ENCODE data around the gene RBM3.

RBM3 gene

GRCh38 chrX:48599341-48599740, 25.1 kb downstream of the RBM3 start:
- TF ChIP-seq SIN3A (IDR thresholded peaks at IDR 0.05; ENCODE audit: borderline replicate concordance, insufficient read depth, low read length) (no peak), POLR2AphosphoS5 (IDR thresholded peaks at IDR 0.05; ENCODE audit: low read depth, low read length) (no peak), REST (IDR thresholded peaks at IDR 0.05; ENCODE audit: insufficient read depth in 1 of 2, low read depth in 2 of 2, low read length in 2 of 2) (no peak), FOXP2 (optimal IDR thresholded peaks at IDR 0.05; ENCODE audit: borderline replicate concordance, extremely low read depth, extremely low read length, insufficient read depth) (no peak), TAF1 (IDR thresholded peaks at IDR 0.05; ENCODE audit: borderline replicate concordance, insufficient read depth, low read length) (no peak)

GRCh38 chrX:48600226-48600625, 25.9 kb downstream of the RBM3 start:
- TF ChIP-seq FOXP2 (optimal IDR thresholded peaks at IDR 0.05; ENCODE audit: borderline replicate concordance, extremely low read depth, extremely low read length, insufficient read depth), result no peak
- TF ChIP-seq TAF1 (IDR thresholded peaks at IDR 0.05; ENCODE audit: borderline replicate concordance, insufficient read depth, low read length), result no peak
- TF ChIP-seq REST (IDR thresholded peaks at IDR 0.05; ENCODE audit: insufficient read depth in 1 of 2, low read depth in 2 of 2, low read length in 2 of 2), result no peak

GRCh38 chrX:48601741-48602394, 27.6 kb downstream of the RBM3 start:
- TF ChIP-seq TAF1 (IDR thresholded peaks at IDR 0.05; ENCODE audit: borderline replicate concordance, insufficient read depth, low read length) (no peak), POLR2AphosphoS5 (IDR thresholded peaks at IDR 0.05; ENCODE audit: low read depth, low read length) (no peak), SIN3A (IDR thresholded peaks at IDR 0.05; ENCODE audit: borderline replicate concordance, insufficient read depth, low read length) (no peak)

- TF ChIP-seq REST (IDR thresholded peaks at IDR 0.05; ENCODE audit: insufficient read depth in 1 of 2, low read depth in 2 of 2, low read length in 2 of 2) (no peak), TAF1 (IDR thresholded peaks at IDR 0.05; ENCODE audit: borderline replicate concordance, insufficient read depth, low read length) (no peak), SIN3A (IDR thresholded peaks at IDR 0.05; ENCODE audit: borderline replicate concordance, insufficient read depth, low read length) (no peak), FOXP2 (optimal IDR thresholded peaks at IDR 0.05; ENCODE audit: borderline replicate concordance, extremely low read depth, extremely low read length, insufficient read depth) (no peak)
Measured at GRCh38 chrX:48604701-48605100, 30.4 kb downstream of the RBM3 start.

- TF ChIP-seq SIN3A (IDR thresholded peaks at IDR 0.05; ENCODE audit: borderline replicate concordance, insufficient read depth, low read length) (no peak), POLR2AphosphoS5 (IDR thresholded peaks at IDR 0.05; ENCODE audit: low read depth, low read length) (no peak), REST (IDR thresholded peaks at IDR 0.05; ENCODE audit: insufficient read depth in 1 of 2, low read depth in 2 of 2, low read length in 2 of 2) (no peak), TAF1 (IDR thresholded peaks at IDR 0.05; ENCODE audit: borderline replicate concordance, insufficient read depth, low read length) (no peak), FOXP2 (optimal IDR thresholded peaks at IDR 0.05; ENCODE audit: borderline replicate concordance, extremely low read depth, extremely low read length, insufficient read depth) (no peak)
Measured at GRCh38 chrX:48606091-48606490, 31.8 kb downstream of the RBM3 start.

All from PFSK-1 (cell line).